Measurements from ENCODE around the gene EPG5.

Gene EPG5

DNA sequence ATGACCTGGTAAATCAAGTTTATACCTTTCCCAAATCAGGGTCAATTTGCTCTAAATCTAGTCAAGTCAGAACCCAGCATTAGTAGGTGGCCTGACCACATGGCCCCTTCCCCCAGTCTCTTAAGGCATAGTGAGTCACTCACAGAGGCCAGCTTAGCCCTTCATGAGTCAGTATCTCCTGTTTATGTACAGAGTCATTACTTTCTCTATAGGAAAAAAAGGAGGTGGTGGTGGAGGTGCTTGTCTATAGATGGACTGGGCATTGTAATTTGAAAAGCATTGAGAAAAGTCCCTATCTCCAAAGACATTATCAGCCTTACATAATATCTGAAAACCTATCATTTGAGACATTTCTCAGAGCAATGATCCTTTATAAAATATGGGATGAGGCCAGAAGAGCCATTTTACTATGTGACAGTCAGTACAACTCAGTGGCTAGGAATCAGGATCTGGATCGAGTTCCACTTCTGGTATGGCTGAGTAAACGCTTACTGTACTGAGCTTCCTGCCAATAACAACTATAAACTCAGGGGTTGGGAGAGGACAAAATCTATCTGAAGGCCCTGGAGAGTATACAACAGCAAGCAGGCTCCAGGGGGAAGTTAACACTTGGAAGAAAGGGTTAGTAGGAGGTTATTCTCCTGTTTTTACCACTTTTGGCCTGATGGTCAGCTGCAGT lies 164.2 kb downstream of the EPG5 start:
- Histone ChIP-seq H3K27me3 (ENCODE audit: insufficient read depth, poor library complexity, severe bottlenecking) (no peaks in the 10 kb centered on the region), H3K27ac (replicated peaks) (no peak overlapping the region), H3K4me3 (replicated peaks; ENCODE audit: insufficient read depth, low read length) (no peak overlapping the region)
- no peak for TF ChIP-seq GABPA (IDR thresholded peaks at IDR 0.05; ENCODE audit: low read depth)
- TF ChIP-seq, protein P1, sequence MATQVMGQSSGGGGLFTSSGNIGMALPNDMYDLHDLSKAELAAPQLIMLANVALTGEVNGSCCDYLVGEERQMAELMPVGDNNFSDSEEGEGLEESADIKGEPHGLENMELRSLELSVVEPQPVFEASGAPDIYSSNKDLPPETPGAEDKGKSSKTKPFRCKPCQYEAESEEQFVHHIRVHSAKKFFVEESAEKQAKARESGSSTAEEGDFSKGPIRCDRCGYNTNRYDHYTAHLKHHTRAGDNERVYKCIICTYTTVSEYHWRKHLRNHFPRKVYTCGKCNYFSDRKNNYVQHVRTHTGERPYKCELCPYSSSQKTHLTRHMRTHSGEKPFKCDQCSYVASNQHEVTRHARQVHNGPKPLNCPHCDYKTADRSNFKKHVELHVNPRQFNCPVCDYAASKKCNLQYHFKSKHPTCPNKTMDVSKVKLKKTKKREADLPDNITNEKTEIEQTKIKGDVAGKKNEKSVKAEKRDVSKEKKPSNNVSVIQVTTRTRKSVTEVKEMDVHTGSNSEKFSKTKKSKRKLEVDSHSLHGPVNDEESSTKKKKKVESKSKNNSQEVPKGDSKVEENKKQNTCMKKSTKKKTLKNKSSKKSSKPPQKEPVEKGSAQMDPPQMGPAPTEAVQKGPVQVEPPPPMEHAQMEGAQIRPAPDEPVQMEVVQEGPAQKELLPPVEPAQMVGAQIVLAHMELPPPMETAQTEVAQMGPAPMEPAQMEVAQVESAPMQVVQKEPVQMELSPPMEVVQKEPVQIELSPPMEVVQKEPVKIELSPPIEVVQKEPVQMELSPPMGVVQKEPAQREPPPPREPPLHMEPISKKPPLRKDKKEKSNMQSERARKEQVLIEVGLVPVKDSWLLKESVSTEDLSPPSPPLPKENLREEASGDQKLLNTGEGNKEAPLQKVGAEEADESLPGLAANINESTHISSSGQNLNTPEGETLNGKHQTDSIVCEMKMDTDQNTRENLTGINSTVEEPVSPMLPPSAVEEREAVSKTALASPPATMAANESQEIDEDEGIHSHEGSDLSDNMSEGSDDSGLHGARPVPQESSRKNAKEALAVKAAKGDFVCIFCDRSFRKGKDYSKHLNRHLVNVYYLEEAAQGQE (IDR thresholded peaks at IDR 0.05; ENCODE audit: insufficient replicate concordance, low read depth) = no peak
- no peak for TF ChIP-seq SPI1 (IDR thresholded peaks at IDR 0.05; ENCODE audit: borderline replicate concordance, low read depth)
- no peak for TF ChIP-seq POLR2AphosphoS5 (IDR thresholded peaks at IDR 0.05; ENCODE audit: low read depth)
- TF ChIP-seq, protein P2, sequence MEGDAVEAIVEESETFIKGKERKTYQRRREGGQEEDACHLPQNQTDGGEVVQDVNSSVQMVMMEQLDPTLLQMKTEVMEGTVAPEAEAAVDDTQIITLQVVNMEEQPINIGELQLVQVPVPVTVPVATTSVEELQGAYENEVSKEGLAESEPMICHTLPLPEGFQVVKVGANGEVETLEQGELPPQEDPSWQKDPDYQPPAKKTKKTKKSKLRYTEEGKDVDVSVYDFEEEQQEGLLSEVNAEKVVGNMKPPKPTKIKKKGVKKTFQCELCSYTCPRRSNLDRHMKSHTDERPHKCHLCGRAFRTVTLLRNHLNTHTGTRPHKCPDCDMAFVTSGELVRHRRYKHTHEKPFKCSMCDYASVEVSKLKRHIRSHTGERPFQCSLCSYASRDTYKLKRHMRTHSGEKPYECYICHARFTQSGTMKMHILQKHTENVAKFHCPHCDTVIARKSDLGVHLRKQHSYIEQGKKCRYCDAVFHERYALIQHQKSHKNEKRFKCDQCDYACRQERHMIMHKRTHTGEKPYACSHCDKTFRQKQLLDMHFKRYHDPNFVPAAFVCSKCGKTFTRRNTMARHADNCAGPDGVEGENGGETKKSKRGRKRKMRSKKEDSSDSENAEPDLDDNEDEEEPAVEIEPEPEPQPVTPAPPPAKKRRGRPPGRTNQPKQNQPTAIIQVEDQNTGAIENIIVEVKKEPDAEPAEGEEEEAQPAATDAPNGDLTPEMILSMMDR (IDR thresholded peaks at IDR 0.05; ENCODE audit: insufficient read depth, low read length) = no peak
- no peak for DNase-seq (ENCODE audit: low read depth in 1 of 2, low spot score in 1 of 2)

DNA sequence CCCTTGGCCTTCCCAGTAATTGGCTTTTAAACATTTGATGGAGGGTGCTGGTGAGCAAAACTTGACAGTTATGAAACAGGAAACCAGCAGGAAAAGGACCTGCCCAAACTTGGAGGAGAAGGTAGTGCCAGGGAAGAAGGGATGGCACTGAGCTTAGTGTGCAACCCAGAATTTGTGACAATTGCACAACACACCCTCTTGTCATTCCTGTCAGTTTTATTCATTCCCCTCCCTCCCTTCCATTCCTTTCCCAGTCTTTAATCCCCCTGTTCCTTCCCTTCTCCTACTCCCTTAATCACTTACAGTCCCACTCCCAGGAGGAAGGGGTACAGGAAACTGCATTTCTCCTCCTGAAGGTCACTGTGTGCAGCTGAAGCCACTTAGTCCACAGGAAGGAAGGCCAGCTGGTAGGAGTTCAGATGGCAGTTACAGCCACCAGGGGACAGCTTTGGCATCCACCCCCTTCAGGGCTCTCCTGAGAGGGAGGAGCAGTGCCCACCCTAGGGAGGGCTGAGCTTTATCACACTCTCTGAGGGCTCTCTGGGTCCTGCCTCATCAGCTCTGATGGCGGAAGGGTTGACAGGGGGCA lies 165.6 kb downstream of the EPG5 start:
- Histone ChIP-seq H3K27ac (replicated peaks) (no peak overlapping the region), H3K27me3 (ENCODE audit: insufficient read depth, poor library complexity, severe bottlenecking) (no peaks in the 10 kb centered on the region), H3K4me3 (replicated peaks; ENCODE audit: insufficient read depth, low read length) (no peak overlapping the region)
- DNase-seq (ENCODE audit: low read depth in 1 of 2, low spot score in 1 of 2) = no peak
- TF ChIP-seq, protein P1 (IDR thresholded peaks at IDR 0.05; ENCODE audit: insufficient replicate concordance, low read depth) = no peak
- TF ChIP-seq POLR2AphosphoS5 (IDR thresholded peaks at IDR 0.05; ENCODE audit: low read depth) (no peak), SPI1 (IDR thresholded peaks at IDR 0.05; ENCODE audit: borderline replicate concordance, low read depth) (no peak), GABPA (IDR thresholded peaks at IDR 0.05; ENCODE audit: low read depth) (no peak)
- TF ChIP-seq, protein P2 (IDR thresholded peaks at IDR 0.05; ENCODE audit: insufficient read depth, low read length) = no peak
